NB4 (cell line): ENCODE measurements around the gene AOPEP.

Source experiments
- CTCF ChIP-seq: IDR thresholded peaks from one replicate; pipeline ENCODE4 v1.5.1; 2012; ENCODE audit warnings: low read depth, low read length
- POLR2A ChIP-seq: IDR thresholded peaks from 2 replicates; pipeline ENCODE4 v1.6.1; 2011; ENCODE audit warnings: mild to moderate bottlenecking; ENCODE audit not compliant: insufficient read length; ENCODE audit errors: extremely low read depth

- no peak for TF ChIP-seq CTCF
- no peak for TF ChIP-seq POLR2A
These were observed 270.1 kb downstream of the AOPEP start for GRCh38 chr9:94996641-94997040.
